B cell (primary cell): ENCODE results near the gene RBM22. TPM values are rescaled to one million over a fixed set of nuclear protein-coding genes. Genes with fewer than 3 reads are reported as not detected.

ENCODE experiments used
- ATAC-seq: fragments of 200-7000 bp; cut with Tn5 transposase; one replicate; pipeline ENCODE4 v1.10.0; 2021; ENCODE audit warnings: low read depth, mild to moderate bottlenecking, moderate number of reproducible peaks, moderate library complexity
- CTCF ChIA-PET: fragments of 350-600 bp; sonication (Branson Sonifier 250); formaldehyde crosslinking; loops from one replicate; lab custom pipeline; 2021; ENCODE audit warnings: antibody characterized with exemption, inconsistent platforms; lab: Charles Lee
- POLR2A ChIA-PET: fragments of 350-600 bp; sonication (Branson Sonifier 250); formaldehyde crosslinking; loops from one replicate; lab custom pipeline; 2021; ENCODE audit warnings: antibody characterized with exemption; lab: Charles Lee
- DNase-seq: peaks from one replicate; pipeline ENCODE4 v3.0.0; 2013
- H2AFZ ChIP-seq: 2 replicates; pipeline ENCODE4 v1.6.1; 2012; ENCODE audit warnings: mild to moderate bottlenecking, low read depth, low read length; ENCODE audit not compliant: insufficient read depth, poor library complexity, severe bottlenecking
- H3K27ac ChIP-seq, 2 donors: 1 replicate in 1 of 2; 2 replicates in 1 of 2; pipeline ENCODE4 v1.5.1; 2012 to 2013; ENCODE audit warnings: low read length in 2 of 2, mild to moderate bottlenecking in 2 of 2, moderate library complexity in 1 of 2
- H3K27me3 ChIP-seq, 4 experiments: fragments of 200-600 bp in 1 of 4; sonication (generic) in 1 of 4; replicated peaks in 1 of 4; 1 replicate in 2 of 4; 2 replicates in 2 of 4; pipeline versions ENCODE4 v1.6.1 to v1.7.0; 2013 to 2016; ENCODE audit warnings: low read length in 3 of 4, mild to moderate bottlenecking in 2 of 4, mixed read lengths in 1 of 4, moderate library complexity in 1 of 4; ENCODE audit not compliant: insufficient read depth in 4 of 4, control insufficient read depth in 3 of 4; ENCODE audit errors: control extremely low read depth in 1 of 4
- H3K36me3 ChIP-seq, 2 experiments: replicated peaks in 1 of 2; 1 replicate in 1 of 2; 2 replicates in 1 of 2; pipeline versions ENCODE4 v1.6.1 to v1.7.1; 2013; ENCODE audit warnings: low read length in 1 of 2; ENCODE audit not compliant: insufficient read depth in 2 of 2, control insufficient read depth in 1 of 2; ENCODE audit errors: control extremely low read depth in 1 of 2, extremely low read depth in 1 of 2
- H3K4me1 ChIP-seq, 2 donors: fragments of 200-600 bp in 1 of 2; sonication (generic) in 1 of 2; 1 replicate in 1 of 2; 2 replicates in 1 of 2; pipeline versions ENCODE4 v1.5.1 to v1.6.1; 2013 to 2017; ENCODE audit warnings: low read length in 2 of 2; ENCODE audit not compliant: control insufficient read depth in 2 of 2, insufficient read depth in 2 of 2
- H3K4me2 ChIP-seq: replicated peaks from 2 replicates; pipeline ENCODE3; 2012; ENCODE audit warnings: mild to moderate bottlenecking, low read depth, low read length; ENCODE audit not compliant: poor library complexity, severe bottlenecking
- H3K4me3 ChIP-seq, 5 experiments: fragments of 200-600 bp in 1 of 5; sonication (generic) in 1 of 5; 1 replicate in 3 of 5; 2 replicates in 2 of 5; pipeline versions ENCODE4 v1.5.1 to v1.7.0; 2011 to 2016; ENCODE audit warnings: low read length in 4 of 5, mild to moderate bottlenecking in 4 of 5, low read depth in 2 of 5, control low read depth in 1 of 5, moderate library complexity in 1 of 5; ENCODE audit not compliant: insufficient read depth in 1 of 5; ENCODE audit errors: control extremely low read depth in 1 of 5, extremely low read depth in 1 of 5
- H3K79me2 ChIP-seq: fragments of 200-600 bp; sonication (generic); one replicate; pipeline ENCODE4 v1.6.0; 2016; ENCODE audit warnings: low read length; ENCODE audit not compliant: control insufficient read depth, insufficient read depth
- H3K9ac ChIP-seq: fragments of 200-600 bp; sonication (generic); 2 replicates; pipeline ENCODE4 v1.6.1; 2017; ENCODE audit warnings: mild to moderate bottlenecking, low read length, moderate library complexity
- H3K9me3 ChIP-seq, 3 donors: one replicate each; pipeline versions ENCODE4 v1.6.1 to v1.7.1; 2013; ENCODE audit warnings: low read length in 2 of 3; ENCODE audit not compliant: control insufficient read depth in 2 of 3, insufficient read depth in 1 of 3; ENCODE audit errors: control extremely low read depth in 1 of 3
- H4K20me1 ChIP-seq: 2 replicates; pipeline ENCODE4 v1.6.0; 2012; ENCODE audit warnings: mild to moderate bottlenecking, low read length; ENCODE audit not compliant: insufficient read depth, control insufficient read depth, poor library complexity, severe bottlenecking
- H3K27ac Mint-ChIP-seq: one replicate; pipeline ENCODE4 v1.8.0; 2021; ENCODE audit warnings: mixed read lengths
- H3K27me3 Mint-ChIP-seq: one replicate; pipeline ENCODE4 v1.8.0; 2021; ENCODE audit warnings: mixed read lengths
- H3K4me1 Mint-ChIP-seq: one replicate; pipeline ENCODE4 v1.8.0; 2021; ENCODE audit warnings: mixed read lengths
- H3K4me3 Mint-ChIP-seq: one replicate; pipeline ENCODE4 v1.8.0; 2021; ENCODE audit warnings: mixed read lengths
- H3K9me3 Mint-ChIP-seq: one replicate; pipeline ENCODE4 v1.8.0; 2022; ENCODE audit warnings: mixed read lengths; ENCODE audit not compliant: insufficient read depth
- EZH2 ChIP-seq: IDR thresholded peaks from 2 replicates; pipeline ENCODE4 v1.6.1; 2012; ENCODE audit warnings: borderline replicate concordance, low read depth, mild to moderate bottlenecking, moderate library complexity, low read length; ENCODE audit not compliant: insufficient read depth, poor library complexity, severe bottlenecking
- WGBS: methylation state at CpG from one replicate; pipeline ENCODE4 v1.1.5; 2013; ENCODE audit warnings: missing lambda C conversion rate; ENCODE audit not compliant: insufficient coverage; 5-methylcytosine and 5-hydroxymethylcytosine counted together
- intact Hi-C: fragments of 100-400 bp; cut with micrococcal nuclease; formaldehyde crosslinking; loops from one replicate; pipeline ENCODE4 v1.10.0; 2022
- polyA plus RNA-seq: library from polyadenylated mRNA; depleted of rRNA; stranded (reverse); fragments of >200 nt; gene quantifications from 2 replicates; pipeline ENCODE4 v1.2.3, GENCODE V29; 2012
- total RNA-seq, 2 donors: library from RNA; stranded (reverse); fragments of 120-200 nt in 1 of 2; gene quantifications; 1 replicate in 1 of 2; 2 replicates in 1 of 2; pipeline versions ENCODE4 v1.2.3 to v1.2.4, GENCODE V29; 2013 to 2022
- TF ChIP-seq, protein P1 (sequence below): fragments of 200-600 bp; IDR thresholded peaks from one replicate; pipeline ENCODE4 v1.8.0; 2022; ENCODE audit warnings: antibody characterized with exemption, mild to moderate bottlenecking

RBM22 gene
- total and polyA plus RNA-seq, 2 donors (not counting 1 experiment from before 2014, with no cell fraction given) = 70.6 to 89.4 TPM

DNA sequence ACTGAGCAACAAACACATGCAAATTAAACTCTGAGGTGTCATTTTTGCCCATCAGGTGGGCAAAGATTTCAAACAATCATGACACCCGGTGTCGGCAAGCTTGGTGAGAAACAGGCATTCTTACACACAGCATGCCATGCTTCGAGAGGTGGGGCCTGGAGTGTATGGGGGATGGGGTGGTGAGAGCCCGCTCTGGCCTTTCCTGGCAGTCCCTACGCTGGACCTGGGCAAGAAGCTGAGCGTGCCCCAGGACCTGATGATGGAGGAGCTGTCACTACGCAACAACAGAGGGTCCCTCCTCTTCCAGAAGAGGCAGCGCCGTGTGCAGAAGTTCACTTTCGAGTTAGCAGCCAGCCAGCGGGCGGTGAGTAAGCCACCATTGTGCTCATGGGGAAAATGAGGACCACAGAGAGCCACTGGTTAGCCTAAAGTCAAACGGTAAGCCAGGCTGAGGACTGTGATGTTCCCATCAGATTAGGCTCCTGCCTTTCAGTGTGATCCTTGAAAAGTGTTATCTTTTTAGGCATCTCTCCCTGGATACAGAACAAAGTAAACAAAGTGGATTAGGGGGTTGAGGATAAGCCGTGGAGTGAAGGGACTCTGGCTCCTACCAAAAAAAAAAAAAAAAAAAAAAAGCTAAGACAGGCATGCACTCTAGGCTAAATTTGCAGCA is 30.5 kb downstream of the RBM22 start:
- no peak overlapping the region for H3K27ac ChIP-seq
- ATAC-seq (no peak), DNase-seq (no peak)
- no peak for TF ChIP-seq EZH2
- TF ChIP-seq, protein P1, sequence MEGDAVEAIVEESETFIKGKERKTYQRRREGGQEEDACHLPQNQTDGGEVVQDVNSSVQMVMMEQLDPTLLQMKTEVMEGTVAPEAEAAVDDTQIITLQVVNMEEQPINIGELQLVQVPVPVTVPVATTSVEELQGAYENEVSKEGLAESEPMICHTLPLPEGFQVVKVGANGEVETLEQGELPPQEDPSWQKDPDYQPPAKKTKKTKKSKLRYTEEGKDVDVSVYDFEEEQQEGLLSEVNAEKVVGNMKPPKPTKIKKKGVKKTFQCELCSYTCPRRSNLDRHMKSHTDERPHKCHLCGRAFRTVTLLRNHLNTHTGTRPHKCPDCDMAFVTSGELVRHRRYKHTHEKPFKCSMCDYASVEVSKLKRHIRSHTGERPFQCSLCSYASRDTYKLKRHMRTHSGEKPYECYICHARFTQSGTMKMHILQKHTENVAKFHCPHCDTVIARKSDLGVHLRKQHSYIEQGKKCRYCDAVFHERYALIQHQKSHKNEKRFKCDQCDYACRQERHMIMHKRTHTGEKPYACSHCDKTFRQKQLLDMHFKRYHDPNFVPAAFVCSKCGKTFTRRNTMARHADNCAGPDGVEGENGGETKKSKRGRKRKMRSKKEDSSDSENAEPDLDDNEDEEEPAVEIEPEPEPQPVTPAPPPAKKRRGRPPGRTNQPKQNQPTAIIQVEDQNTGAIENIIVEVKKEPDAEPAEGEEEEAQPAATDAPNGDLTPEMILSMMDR = no peak
- intact Hi-C loops = no loop called here
- H3K4me1 Mint-ChIP-seq = peaks cover 15% of the 10 kb centered on the region
- H3K4me3 Mint-ChIP-seq = peak overlapping the region; percentile 66
- no peak overlapping the region for H2AFZ ChIP-seq
- H3K4me3 ChIP-seq = no peak overlapping the region
- WGBS = 96% methylated on average over 12 of the region's 14 CpGs
- H4K20me1 ChIP-seq = no peaks in the 10 kb centered on the region
- CTCF ChIA-PET = interaction anchor here (0.7 to 1.8 kb wide), 2 partner anchors 110 to 113 kb away, joined by 3 to 8 read pairs; no protein-coding TSS in a partner anchor
- H3K27me3 ChIP-seq = peaks cover 0 to 52% (median 23%) of the 10 kb centered on the region in 4 experiments
- H3K79me2 ChIP-seq = no peaks in the 10 kb centered on the region
- POLR2A ChIA-PET = interaction anchor here (0.6 kb wide), 1 partner anchor 53 kb away, joined by 6 read pairs; no protein-coding TSS in a partner anchor
- H3K27me3 Mint-ChIP-seq = peaks cover 25% of the 10 kb centered on the region
- peaks cover 0 to 6% (median 0%) of the 10 kb centered on the region in 3 donors for H3K9me3 ChIP-seq
- H3K36me3 ChIP-seq = no peaks in the 10 kb centered on the region
- H3K9ac ChIP-seq = no peak overlapping the region
- H3K4me1 ChIP-seq = peaks cover 14 to 19% of the 10 kb centered on the region in 2 donors
- H3K27ac Mint-ChIP-seq = no peak overlapping the region
- H3K9me3 Mint-ChIP-seq = no peaks in the 10 kb centered on the region
- no peak overlapping the region for H3K4me2 ChIP-seq

DNA sequence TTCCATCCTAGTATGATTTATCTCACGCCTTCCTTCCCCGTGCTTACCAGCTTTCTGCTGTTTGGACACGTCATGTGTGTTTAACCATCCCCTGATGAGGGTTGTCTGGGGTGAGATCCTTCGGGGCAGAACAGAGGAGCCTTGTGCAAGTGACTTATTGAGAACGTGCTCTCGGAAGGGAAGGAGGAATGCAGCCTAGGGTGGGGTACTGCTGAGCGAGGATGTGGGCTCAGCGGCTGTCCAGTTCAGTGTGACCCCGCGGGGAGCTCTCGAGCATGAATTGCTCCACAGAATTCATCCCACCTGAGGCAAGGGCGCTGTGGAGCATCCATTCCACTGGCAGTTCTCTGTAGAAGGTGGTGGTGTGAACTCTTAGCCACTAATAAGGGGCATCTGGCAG is 35.8 kb downstream of the RBM22 start:
- intact Hi-C loops = no loop called here
- Histone ChIP-seq H3K27me3 (peaks cover 0 to 33% (median 5%) of the 10 kb centered on the region in 4 experiments), H3K4me2 (no peak overlapping the region), H2AFZ (no peak overlapping the region), H3K4me3 (no peak overlapping the region), H3K9me3 (peaks cover 0 to 2% (median 0%) of the 10 kb centered on the region in 3 donors), H4K20me1 (no peaks in the 10 kb centered on the region), H3K79me2 (no peaks in the 10 kb centered on the region), H3K36me3 (no peaks in the 10 kb centered on the region), H3K4me1 (no peaks in the 10 kb centered on the region), H3K9ac (no peak overlapping the region), H3K27ac (no peak overlapping the region)
- TF ChIP-seq, protein P1 = no peak
- no peak for TF ChIP-seq EZH2
- no peaks in the 10 kb centered on the region for H3K4me1 Mint-ChIP-seq
- no peak overlapping the region for H3K27ac Mint-ChIP-seq
- DNase-seq (no peak), ATAC-seq (no peak)
- 94% methylated on average over 6 of the region's 12 CpGs for WGBS
- H3K27me3 Mint-ChIP-seq = peaks cover 22% of the 10 kb centered on the region
- CTCF ChIA-PET = interaction anchor here (1.3 kb wide), 1 partner anchor 8 kb away, joined by 3 read pairs; no protein-coding TSS in a partner anchor
- H3K4me3 Mint-ChIP-seq = no peak overlapping the region
- no peaks in the 10 kb centered on the region for H3K9me3 Mint-ChIP-seq
- POLR2A ChIA-PET = no interaction called here
